A673 (cell line): ENCODE results near the gene UBE2E3.

Source experiments
- EZH2 ChIP-seq: fragments of 200-600 bp; sonication (generic); IDR thresholded peaks from 2 replicates; pipeline ENCODE4 v1.6.1; 2017; ENCODE audit warnings: borderline replicate concordance, low read depth, mild to moderate bottlenecking, mixed read lengths, antibody characterized with exemption, low read length; ENCODE audit not compliant: poor library complexity, severe bottlenecking
- TF ChIP-seq, protein P1 (sequence below): fragments of 300-800, 200-600 bp; sonication (generic); conservative IDR thresholded peaks from 2 replicates; pipeline ENCODE4 v1.5.1; 2017; ENCODE audit warnings: low read depth, mild to moderate bottlenecking, antibody characterized with exemption, low read length, moderate library complexity, mixed read lengths

DNA sequence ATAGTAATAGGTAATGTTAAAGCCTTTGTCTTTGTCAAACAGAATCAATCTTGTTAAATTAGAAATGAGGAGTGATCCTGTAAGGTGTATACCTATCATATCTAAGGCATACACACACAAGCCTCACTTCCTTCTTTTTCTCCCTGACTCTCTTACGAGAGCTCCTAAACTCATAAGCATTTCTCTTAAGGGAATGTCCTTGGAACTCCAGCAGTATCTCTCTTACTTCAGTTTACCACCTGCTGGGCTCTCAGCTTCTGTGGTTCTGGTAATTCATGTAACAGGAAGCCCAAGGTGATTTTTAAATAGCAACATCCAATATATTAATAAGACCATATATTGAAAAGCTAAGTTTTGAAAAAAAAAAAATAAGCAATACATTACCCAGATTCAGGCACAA, 85.9 kb downstream of the UBE2E3 start:
- TF ChIP-seq, protein P1, sequence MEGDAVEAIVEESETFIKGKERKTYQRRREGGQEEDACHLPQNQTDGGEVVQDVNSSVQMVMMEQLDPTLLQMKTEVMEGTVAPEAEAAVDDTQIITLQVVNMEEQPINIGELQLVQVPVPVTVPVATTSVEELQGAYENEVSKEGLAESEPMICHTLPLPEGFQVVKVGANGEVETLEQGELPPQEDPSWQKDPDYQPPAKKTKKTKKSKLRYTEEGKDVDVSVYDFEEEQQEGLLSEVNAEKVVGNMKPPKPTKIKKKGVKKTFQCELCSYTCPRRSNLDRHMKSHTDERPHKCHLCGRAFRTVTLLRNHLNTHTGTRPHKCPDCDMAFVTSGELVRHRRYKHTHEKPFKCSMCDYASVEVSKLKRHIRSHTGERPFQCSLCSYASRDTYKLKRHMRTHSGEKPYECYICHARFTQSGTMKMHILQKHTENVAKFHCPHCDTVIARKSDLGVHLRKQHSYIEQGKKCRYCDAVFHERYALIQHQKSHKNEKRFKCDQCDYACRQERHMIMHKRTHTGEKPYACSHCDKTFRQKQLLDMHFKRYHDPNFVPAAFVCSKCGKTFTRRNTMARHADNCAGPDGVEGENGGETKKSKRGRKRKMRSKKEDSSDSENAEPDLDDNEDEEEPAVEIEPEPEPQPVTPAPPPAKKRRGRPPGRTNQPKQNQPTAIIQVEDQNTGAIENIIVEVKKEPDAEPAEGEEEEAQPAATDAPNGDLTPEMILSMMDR, result no peak
- TF ChIP-seq EZH2, result no peak
